MCF 10A (cell line): Measurements from ENCODE around the gene TRMT10A. TPM values are rescaled to one million over a fixed set of nuclear protein-coding genes. Genes with fewer than 3 reads are reported as not detected.

ENCODE experiments used
- BruUV-seq: library from RNA; stranded (reverse); fragments of 400-500 nt; replicated peaks from 2 replicates; lab custom pipeline; 2021; lab: Mats Ljungman, UMichigan
- CTCF ChIA-PET: fragments of 300-600 bp; sonication (Branson Sonifier 250); formaldehyde crosslinking; extraction: SDS; loops from one replicate; lab custom pipeline; 2021; ENCODE audit warnings: antibody characterized with exemption, inconsistent platforms; lab: Yijun Ruan, JAX
- POLR2A ChIA-PET: fragments of 300-600, 350-650 bp; sonication (Branson Sonifier 250); formaldehyde crosslinking; extraction: SDS; loops from one replicate; lab custom pipeline; 2020; ENCODE audit warnings: antibody characterized with exemption, inconsistent platforms; lab: Yijun Ruan, JAX
- DNase-seq: peaks from one replicate; pipeline ENCODE4 v3.0.0-alpha.2; 2018; ENCODE audit not compliant: unreplicated experiment
- H3K27ac Mint-ChIP-seq: one replicate; pipeline ENCODE4 v1.8.0; 2022; ENCODE audit warnings: mild to moderate bottlenecking, low read depth, mixed read lengths; ENCODE audit not compliant: unreplicated experiment
- H3K27me3 Mint-ChIP-seq: one replicate; pipeline ENCODE4 v1.8.0; 2022; ENCODE audit warnings: mixed read lengths; ENCODE audit not compliant: insufficient read depth, unreplicated experiment
- H3K36me3 Mint-ChIP-seq: one replicate; pipeline ENCODE4 v1.8.0; 2022; ENCODE audit warnings: mild to moderate bottlenecking, moderate library complexity, mixed read lengths; ENCODE audit not compliant: insufficient read depth, unreplicated experiment
- H3K4me1 Mint-ChIP-seq: one replicate; pipeline ENCODE4 v1.8.0; 2022; ENCODE audit warnings: mixed read lengths; ENCODE audit not compliant: insufficient read depth, unreplicated experiment
- H3K4me3 Mint-ChIP-seq: one replicate; pipeline ENCODE4 v1.8.0; 2022; ENCODE audit warnings: mild to moderate bottlenecking, moderate library complexity, mixed read lengths; ENCODE audit not compliant: unreplicated experiment
- H3K9me3 Mint-ChIP-seq: one replicate; pipeline ENCODE4 v1.8.0; 2022; ENCODE audit warnings: mixed read lengths; ENCODE audit not compliant: unreplicated experiment
- intact Hi-C: fragments of 100-400 bp; cut with micrococcal nuclease; formaldehyde crosslinking; loops from 2 replicates; pipeline ENCODE4 v1.14.1; 2022
- total RNA-seq: library from RNA; stranded (reverse); gene quantifications from 2 replicates; pipeline ENCODE4 v1.2.3, GENCODE V29; 2022
- TF ChIP-seq, protein P1 (sequence below): fragments of 200-600 bp; IDR thresholded peaks from one replicate; pipeline ENCODE4 v1.8.0; 2022; ENCODE audit warnings: antibody characterized with exemption, mild to moderate bottlenecking; ENCODE audit not compliant: unreplicated experiment

The TRMT10A gene
- total RNA-seq, 1 experiment from 2014 or later: 19.1 TPM

DNA sequence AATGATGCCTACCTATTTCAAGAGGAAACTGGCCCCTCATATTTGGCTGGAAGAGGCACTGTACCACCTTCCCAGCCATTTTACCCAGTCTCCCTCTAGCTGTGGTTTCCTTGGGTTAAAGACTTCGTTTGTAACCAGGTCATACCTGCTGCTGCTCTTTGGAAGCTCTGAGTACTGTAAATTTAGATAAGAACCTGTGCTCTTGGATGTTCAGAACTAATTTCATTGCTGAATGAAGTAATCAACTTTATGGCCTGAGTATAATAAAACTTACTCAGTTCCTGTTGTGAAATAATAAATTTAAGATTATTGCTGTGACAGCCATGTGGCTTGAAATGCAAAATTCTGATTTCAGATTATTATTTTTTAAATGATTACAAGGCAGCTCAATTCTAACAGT lies 23.0 kb upstream of the TRMT10A start:
- CTCF ChIA-PET: no interaction called here
- intact Hi-C loops: no loop called here
- Mint-ChIP-seq H3K4me3 (no peak overlapping the region), H3K4me1 (no peaks in the 10 kb centered on the region), H3K27me3 (peaks cover 31% of the 10 kb centered on the region), H3K36me3 (no peaks in the 10 kb centered on the region), H3K27ac (no peak overlapping the region), H3K9me3 (no peaks in the 10 kb centered on the region)
- POLR2A ChIA-PET: no interaction called here
- no TSS peak for BruUV-seq
- TF ChIP-seq, protein P1, sequence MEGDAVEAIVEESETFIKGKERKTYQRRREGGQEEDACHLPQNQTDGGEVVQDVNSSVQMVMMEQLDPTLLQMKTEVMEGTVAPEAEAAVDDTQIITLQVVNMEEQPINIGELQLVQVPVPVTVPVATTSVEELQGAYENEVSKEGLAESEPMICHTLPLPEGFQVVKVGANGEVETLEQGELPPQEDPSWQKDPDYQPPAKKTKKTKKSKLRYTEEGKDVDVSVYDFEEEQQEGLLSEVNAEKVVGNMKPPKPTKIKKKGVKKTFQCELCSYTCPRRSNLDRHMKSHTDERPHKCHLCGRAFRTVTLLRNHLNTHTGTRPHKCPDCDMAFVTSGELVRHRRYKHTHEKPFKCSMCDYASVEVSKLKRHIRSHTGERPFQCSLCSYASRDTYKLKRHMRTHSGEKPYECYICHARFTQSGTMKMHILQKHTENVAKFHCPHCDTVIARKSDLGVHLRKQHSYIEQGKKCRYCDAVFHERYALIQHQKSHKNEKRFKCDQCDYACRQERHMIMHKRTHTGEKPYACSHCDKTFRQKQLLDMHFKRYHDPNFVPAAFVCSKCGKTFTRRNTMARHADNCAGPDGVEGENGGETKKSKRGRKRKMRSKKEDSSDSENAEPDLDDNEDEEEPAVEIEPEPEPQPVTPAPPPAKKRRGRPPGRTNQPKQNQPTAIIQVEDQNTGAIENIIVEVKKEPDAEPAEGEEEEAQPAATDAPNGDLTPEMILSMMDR: no peak
- DNase-seq: no peak

GRCh38 chr4:99586322-99586721 lies 22.5 kb upstream of the TRMT10A start:
- no peak overlapping the region for H3K4me3 Mint-ChIP-seq
- H3K27me3 Mint-ChIP-seq: peaks cover 36% of the 10 kb centered on the region
- intact Hi-C loops: no loop called here
- H3K27ac Mint-ChIP-seq: no peak overlapping the region
- no peaks in the 10 kb centered on the region for H3K36me3 Mint-ChIP-seq
- BruUV-seq: no TSS peak
- CTCF ChIA-PET: no interaction called here
- POLR2A ChIA-PET: no interaction called here
- DNase-seq: no peak
- TF ChIP-seq, protein P1: no peak
- H3K9me3 Mint-ChIP-seq: no peaks in the 10 kb centered on the region
- H3K4me1 Mint-ChIP-seq: no peaks in the 10 kb centered on the region

GRCh38 chr4:99585516-99585915 lies 21.7 kb upstream of the TRMT10A start:
- Mint-ChIP-seq H3K36me3 (no peaks in the 10 kb centered on the region), H3K4me3 (no peak overlapping the region), H3K4me1 (no peaks in the 10 kb centered on the region), H3K27ac (no peak overlapping the region), H3K27me3 (peaks cover 37% of the 10 kb centered on the region), H3K9me3 (no peaks in the 10 kb centered on the region)
- intact Hi-C loops: no loop called here
- no peak for DNase-seq
- TF ChIP-seq, protein P1: no peak
- ChIA-PET POLR2A (interaction anchor here (0.6 kb wide), 1 partner anchor 11 kb away, joined by 3 read pairs; no protein-coding TSS in a partner anchor), CTCF (no interaction called here)
- BruUV-seq: no TSS peak

DNA sequence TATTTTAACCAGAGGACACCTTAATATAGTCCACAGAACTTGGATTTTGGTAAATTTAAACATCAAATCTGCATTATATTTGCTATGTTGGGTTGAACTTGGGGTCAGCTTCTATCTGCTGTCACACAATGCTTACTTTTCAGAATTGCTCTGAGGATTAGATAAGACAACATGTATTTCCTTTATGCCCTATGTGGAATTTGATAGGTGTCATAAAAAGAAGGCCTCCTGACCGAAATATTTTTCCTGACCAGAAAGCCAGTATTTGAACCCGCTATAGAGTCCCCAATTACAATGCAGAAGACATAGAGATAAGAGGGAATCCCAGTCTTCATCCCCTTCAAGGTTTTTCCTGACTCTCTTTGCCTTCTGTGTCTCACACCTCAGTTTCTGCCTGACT lies 14.9 kb upstream of the TRMT10A start:
- no peak for DNase-seq
- BruUV-seq: no TSS peak
- POLR2A ChIA-PET: no interaction called here
- intact Hi-C loops: no loop called here
- no peak overlapping the region for H3K4me3 Mint-ChIP-seq
- no peaks in the 10 kb centered on the region for H3K4me1 Mint-ChIP-seq
- H3K27ac Mint-ChIP-seq: no peak overlapping the region
- TF ChIP-seq, protein P1: no peak
- peaks cover 50% of the 10 kb centered on the region for H3K27me3 Mint-ChIP-seq
- H3K9me3 Mint-ChIP-seq: no peaks in the 10 kb centered on the region
- no peaks in the 10 kb centered on the region for H3K36me3 Mint-ChIP-seq
- CTCF ChIA-PET: interaction anchor here (0.7 to 1.1 kb wide), 2 partner anchors 25 to 230 kb away, joined by 3 to 4 read pairs; no protein-coding TSS in a partner anchor
